Pancreas (tissue), 10 donors: ENCODE results near the gene TBC1D20. TPM values are rescaled to one million over a fixed set of nuclear protein-coding genes. Genes with fewer than 3 reads are reported as not detected.

Source experiments
- ATAC-seq, 4 donors: fragments of 200-7000 bp; cut with Tn5 transposase; one replicate each; pipeline versions ENCODE4 v1.8.0 to v1.9.1; 2020; ENCODE audit warnings: mild to moderate bottlenecking in 4 of 4, moderate library complexity in 4 of 4
- DNase-seq, 6 donors: peaks; one replicate each; pipeline ENCODE4 v3.0.0-alpha.2; 2020
- FAIRE-seq: peaks from 2 replicates; lab custom pipeline; 2012; peaks lifted over from hg19 to GRCh38; lab: Jason Lieb, UNC
- H3K27ac ChIP-seq, 4 donors: fragments of 200-600 bp; sonication (generic); 1 replicate in 3 of 4; 2 replicates in 1 of 4; pipeline versions ENCODE4 v1.5.0 to v1.8.0; 2020
- H3K27me3 ChIP-seq, 4 donors: fragments of 200-600 bp; one replicate each; pipeline ENCODE4 v1.8.0; 2021
- H3K36me3 ChIP-seq, 3 donors: fragments of 200-600 bp; sonication (generic) in 1 of 3; one replicate each; pipeline versions ENCODE4 v1.5.0 to v1.8.0; 2020 to 2021
- H3K4me1 ChIP-seq, 3 donors: fragments of 200-600 bp; one replicate each; pipeline ENCODE4 v1.8.0; 2021
- H3K4me3 ChIP-seq, 4 donors: fragments of 200-600 bp; sonication (generic) in 2 of 4; one replicate each; pipeline versions ENCODE4 v1.5.0 to v1.8.0; 2020 to 2021
- H3K9me3 ChIP-seq, 4 donors: fragments of 200-600 bp; one replicate each; pipeline ENCODE4 v1.8.0; 2021
- WGBS, 2 donors: extraction: QIAGEN DNeasy Blood & Tissue Kit; methylation state at CpG; one replicate each; pipeline ENCODE4 v1.1.7; 2013; 5-methylcytosine and 5-hydroxymethylcytosine counted together
- intact Hi-C, 3 donors: fragments of 100-400 bp; cut with DNase I; formaldehyde crosslinking; loops; one replicate each; pipeline versions ENCODE4 v1.11.1 to v1.14.2; 2022
- polyA plus RNA-seq, 2 donors: library from polyadenylated mRNA; stranded (reverse); fragments of 200-250 nt; gene quantifications; one replicate each; pipeline ENCODE4 v1.2.3, GENCODE V29; 2013
- total RNA-seq, 6 donors: library from RNA; stranded (reverse); fragmentation: NEBNext Ultra II Directional in 4 of 6; extraction: Animal tissue kit (Norgen Biotek cat#: 25700) in 4 of 6; gene quantifications; one replicate each; pipeline versions ENCODE4 v1.2.1 to v1.2.4, GENCODE V29; 2021 to 2023
- TF ChIP-seq, protein P1 (sequence below), 4 donors: fragments of 200-600 bp; sonication (generic) in 3 of 4; IDR thresholded peaks; one replicate each; pipeline versions ENCODE4 v1.5.0 to v1.8.0; 2021; ENCODE audit warnings: antibody characterized with exemption in 4 of 4
- donor health status: healthy with polysubstance abuse.
- donor health status: DM: no; HTN: no; CAD: no; lungs with moderate emphysema.
- donor health status: DM: no; HTN: no; CAD: no.
- donor health status: control.
- donor health status: control.
- donor health status: Bipolar disorder and iron deficiency.
- donor health status: DM: yes; HTN: yes; CAD: no.
- donor health status: DM: no; HTN: no; CAD: no.
- donor health status: DM: no; HTN: no; CAD: no.
- donor health status: DM: yes; HTN: yes; CAD: no.

TBC1D20 gene
- total and polyA plus RNA-seq, 8 donors = 11.1 to 21.4 (median 12.9) TPM

DNA sequence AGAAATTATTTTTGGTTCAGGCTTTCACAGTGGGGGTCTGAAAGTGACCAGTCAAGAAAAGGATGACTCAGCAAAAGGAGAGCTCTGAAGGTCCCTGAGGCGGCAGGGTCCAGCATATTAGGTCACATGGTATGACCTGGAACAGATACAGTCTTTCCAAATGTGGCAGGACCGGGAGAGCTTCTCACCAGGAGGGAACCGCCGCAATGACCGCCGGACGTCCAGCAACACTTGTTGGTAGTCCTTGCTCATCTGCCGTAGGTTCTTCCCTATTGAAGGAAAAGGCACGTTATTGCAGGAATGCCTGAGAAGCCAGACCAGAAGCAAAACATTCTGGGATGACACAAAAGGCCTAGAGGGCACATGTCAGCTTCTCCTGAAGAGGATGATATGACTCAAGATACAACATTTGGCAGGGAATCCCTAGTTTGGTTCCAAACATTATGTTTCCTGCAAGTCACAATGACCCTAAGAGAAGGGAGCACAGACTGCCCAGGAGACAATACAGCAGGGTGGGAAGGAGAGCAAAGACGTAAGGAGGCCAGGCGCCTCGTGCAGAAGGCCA lies 17.4 kb downstream of the TBC1D20 start:
- Histone ChIP-seq H3K27me3 (no peaks in the 10 kb centered on the region), H3K36me3 (peaks cover 0 to 40% (median 20%) of the 10 kb centered on the region in 3 donors), H3K27ac (no peak overlapping the region), H3K9me3 (no peaks in the 10 kb centered on the region), H3K4me3 (no peak overlapping the region), H3K4me1 (peaks cover 0 to 7% (median 0%) of the 10 kb centered on the region in 3 donors)
- WGBS, 2 donors = 76 to 83% methylated on average over 12 of the region's 12 CpGs
- intact Hi-C loops = no loop called here
- ATAC-seq (no peak), DNase-seq (no peak), FAIRE-seq (no peak)
- TF ChIP-seq, protein P1, sequence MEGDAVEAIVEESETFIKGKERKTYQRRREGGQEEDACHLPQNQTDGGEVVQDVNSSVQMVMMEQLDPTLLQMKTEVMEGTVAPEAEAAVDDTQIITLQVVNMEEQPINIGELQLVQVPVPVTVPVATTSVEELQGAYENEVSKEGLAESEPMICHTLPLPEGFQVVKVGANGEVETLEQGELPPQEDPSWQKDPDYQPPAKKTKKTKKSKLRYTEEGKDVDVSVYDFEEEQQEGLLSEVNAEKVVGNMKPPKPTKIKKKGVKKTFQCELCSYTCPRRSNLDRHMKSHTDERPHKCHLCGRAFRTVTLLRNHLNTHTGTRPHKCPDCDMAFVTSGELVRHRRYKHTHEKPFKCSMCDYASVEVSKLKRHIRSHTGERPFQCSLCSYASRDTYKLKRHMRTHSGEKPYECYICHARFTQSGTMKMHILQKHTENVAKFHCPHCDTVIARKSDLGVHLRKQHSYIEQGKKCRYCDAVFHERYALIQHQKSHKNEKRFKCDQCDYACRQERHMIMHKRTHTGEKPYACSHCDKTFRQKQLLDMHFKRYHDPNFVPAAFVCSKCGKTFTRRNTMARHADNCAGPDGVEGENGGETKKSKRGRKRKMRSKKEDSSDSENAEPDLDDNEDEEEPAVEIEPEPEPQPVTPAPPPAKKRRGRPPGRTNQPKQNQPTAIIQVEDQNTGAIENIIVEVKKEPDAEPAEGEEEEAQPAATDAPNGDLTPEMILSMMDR (IDR thresholded peaks at IDR 0.05) = no peak

DNA sequence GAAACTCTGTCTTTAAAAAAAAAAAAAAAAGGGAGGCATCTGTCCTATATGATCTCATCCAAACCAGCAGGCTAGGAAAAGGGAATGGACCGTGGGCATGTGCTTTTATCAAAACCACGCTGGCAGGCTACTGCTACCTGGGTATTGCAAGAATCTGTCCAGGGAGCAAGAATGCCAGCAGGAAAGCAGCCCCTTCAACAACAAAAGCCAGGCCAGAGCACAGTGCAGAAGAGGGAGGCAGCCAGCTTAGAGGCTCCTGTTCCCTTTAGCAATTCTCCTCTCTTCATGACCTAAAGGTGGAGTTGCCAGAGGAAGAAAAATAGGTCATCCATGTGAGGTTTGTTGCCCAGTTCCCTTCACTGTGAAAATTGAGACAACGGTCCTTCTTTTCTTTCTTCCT lies 18.2 kb downstream of the TBC1D20 start:
- intact Hi-C loops = no loop called here
- FAIRE-seq = no peak
- WGBS, 2 donors = 87 to 90% methylated on average over 3 of the region's 3 CpGs

DNA sequence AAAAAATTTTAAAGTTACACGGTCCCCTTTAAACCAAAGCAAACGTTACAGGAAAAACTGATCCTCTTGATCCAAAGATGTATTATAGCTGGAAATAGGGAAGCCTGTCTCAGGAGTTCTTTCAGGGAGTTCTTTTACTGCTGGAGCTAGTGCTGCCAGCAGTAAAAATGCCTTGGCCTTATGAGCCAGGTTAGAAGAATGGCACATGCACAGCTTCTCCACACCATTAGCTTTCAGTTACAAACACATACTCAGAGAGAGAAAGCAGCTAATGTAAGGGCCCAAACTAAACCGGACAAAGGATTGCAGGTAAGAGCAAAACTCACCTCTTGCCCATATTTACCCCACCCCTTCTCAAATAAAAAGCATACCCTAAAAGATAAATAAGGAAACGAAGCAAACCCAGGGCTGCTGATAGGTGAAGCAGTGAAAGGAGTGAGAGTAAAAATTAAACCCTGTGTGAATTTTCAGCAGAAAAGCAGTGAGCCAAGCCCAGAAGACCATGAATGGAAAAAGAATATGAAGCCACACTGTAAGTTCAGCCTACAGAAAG lies 19.0 kb downstream of the TBC1D20 start:
- DNase-seq (no peak), ATAC-seq (no peak), FAIRE-seq (no peak)
- H3K27ac ChIP-seq = no peak overlapping the region
- TF ChIP-seq, protein P1 (IDR thresholded peaks at IDR 0.05) = no peak
- H3K4me3 ChIP-seq = no peak overlapping the region
- H3K27me3 ChIP-seq = no peaks in the 10 kb centered on the region
- intact Hi-C loops = no loop called here
- H3K36me3 ChIP-seq = peaks cover 1 to 56% (median 22%) of the 10 kb centered on the region in 3 donors
- WGBS, 2 donors = 85 to 89% methylated on average over 4 of the region's 4 CpGs
- H3K4me1 ChIP-seq = peaks cover 0 to 7% (median 0%) of the 10 kb centered on the region in 3 donors
- no peaks in the 10 kb centered on the region for H3K9me3 ChIP-seq

More for the DNA sequence above, 18.2 kb downstream of the TBC1D20 start:
- Histone ChIP-seq H3K27me3 (no peaks in the 10 kb centered on the region), H3K27ac (no peak overlapping the region), H3K4me3 (no peak overlapping the region), H3K9me3 (no peaks in the 10 kb centered on the region), H3K4me1 (peaks cover 0 to 7% (median 0%) of the 10 kb centered on the region in 3 donors), H3K36me3 (peaks cover 0 to 48% (median 22%) of the 10 kb centered on the region in 3 donors)
- DNase-seq (no peak), ATAC-seq (no peak)
- TF ChIP-seq, protein P1 (IDR thresholded peaks at IDR 0.05) = no peak

DNA sequence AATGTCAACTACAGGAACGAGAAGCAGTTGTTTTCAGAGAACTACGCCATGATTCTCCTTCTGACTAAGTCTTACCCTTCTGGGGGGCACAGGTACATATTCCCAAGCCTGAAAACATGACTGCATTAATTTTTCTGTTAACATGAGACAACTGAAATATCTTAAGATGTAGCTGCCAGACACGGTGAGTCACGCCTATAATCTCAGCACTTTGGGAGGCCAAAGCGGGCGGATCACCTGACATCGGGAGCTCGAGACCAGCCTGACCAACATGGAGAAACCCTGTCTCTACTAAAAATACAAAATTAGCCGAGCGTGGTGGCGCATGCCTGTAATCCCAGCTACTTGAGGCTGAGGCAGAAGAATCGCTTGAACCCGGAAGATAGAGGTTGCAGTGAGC lies 21.7 kb downstream of the TBC1D20 start:
- H3K9me3 ChIP-seq = no peaks in the 10 kb centered on the region
- TF ChIP-seq, protein P1 (IDR thresholded peaks at IDR 0.05) = no peak
- ATAC-seq (no peak), FAIRE-seq (no peak), DNase-seq (no peak)
- peaks cover 0 to under 1% (median 0%) of the 10 kb centered on the region in 3 donors for H3K4me1 ChIP-seq
- peaks cover 4 to 68% (median 23%) of the 10 kb centered on the region in 3 donors for H3K36me3 ChIP-seq
- H3K4me3 ChIP-seq = no peak overlapping the region
- 92 to 93% methylated on average over 13 of the region's 13 CpGs for WGBS, 2 donors
- no peak overlapping the region for H3K27ac ChIP-seq
- intact Hi-C loops = no loop called here
- no peaks in the 10 kb centered on the region for H3K27me3 ChIP-seq

DNA sequence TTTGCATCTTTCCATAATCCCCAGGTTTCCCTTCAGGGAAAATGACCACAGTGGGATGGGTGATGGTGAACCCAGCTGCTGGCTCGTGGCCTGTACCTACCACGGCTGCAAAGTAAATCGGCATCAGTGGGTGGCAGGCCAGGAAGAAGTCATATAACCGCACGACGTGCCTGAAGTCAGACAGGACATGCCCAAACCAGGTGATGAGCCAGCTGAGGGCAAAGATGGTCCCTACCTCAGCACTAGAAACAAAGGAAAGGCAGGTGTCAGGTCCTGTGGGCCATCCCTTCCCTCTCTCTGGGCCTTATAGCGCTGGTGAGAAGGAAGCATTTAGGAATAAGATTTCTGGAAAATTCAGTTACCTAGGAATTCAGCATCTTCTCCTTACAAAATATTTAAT lies 22.2 kb downstream of the TBC1D20 start:
- no peak overlapping the region for H3K27ac ChIP-seq
- H3K4me3 ChIP-seq = no peak overlapping the region
- DNase-seq (no peak), ATAC-seq (no peak), FAIRE-seq (no peak)
- no peaks in the 10 kb centered on the region for H3K9me3 ChIP-seq
- TF ChIP-seq, protein P1 (IDR thresholded peaks at IDR 0.05) = no peak
- peaks cover 4 to 70% (median 28%) of the 10 kb centered on the region in 3 donors for H3K36me3 ChIP-seq
- H3K4me1 ChIP-seq = no peaks in the 10 kb centered on the region
- no peaks in the 10 kb centered on the region for H3K27me3 ChIP-seq
- 92 to 98% methylated on average over 7 of the region's 7 CpGs for WGBS, 2 donors
- intact Hi-C loops = no loop called here
